ENCODE measurements around the gene AXIN2. TPM values are rescaled to one million over a fixed set of nuclear protein-coding genes. Genes with fewer than 3 reads are reported as not detected.

The AXIN2 gene
- polyA plus RNA-seq, 3 donors, result 0.10 TPM; not detected in 2

- DNase-seq, result no peak
- H3K9me3 ChIP-seq (replicated peaks in 1 of 2; ENCODE audit: control insufficient read depth in 1 of 2, insufficient read depth in 1 of 2, low read length in 2 of 2), result no peaks in the 10 kb centered on the region
- no peaks in the 10 kb centered on the region for H4K20me1 ChIP-seq (ENCODE audit: insufficient read depth, low read length)
- H3K4me3 Mint-ChIP-seq, result no peak overlapping the region
- H3K27me3 ChIP-seq (ENCODE audit: control insufficient read depth in 2 of 2, insufficient read depth in 2 of 2, low read length in 2 of 2), result peaks cover 2 to 16% of the 10 kb centered on the region in 2 donors
- TF ChIP-seq CTCF (IDR thresholded peaks at IDR 0.05), result no peak
- peaks cover 11 to 53% (median 37%) of the 10 kb centered on the region in 3 donors for H3K27me3 Mint-ChIP-seq (ENCODE audit: low read depth in 3 of 3)
- H3K27ac ChIP-seq (ENCODE audit: low read depth in 1 of 2, low read length in 2 of 2), result no peak overlapping the region
- H3K9me3 Mint-ChIP-seq, result peaks cover 0 to 5% (median 0%) of the 10 kb centered on the region in 7 donors
- H3K4me2 ChIP-seq (replicated peaks; ENCODE audit: extremely low read depth, low read length, poor library complexity, severe bottlenecking), result no peak overlapping the region
- H3K4me1 Mint-ChIP-seq, result no peaks in the 10 kb centered on the region
- H2AFZ ChIP-seq (ENCODE audit: insufficient read depth, low read depth, low read length, poor library complexity, severe bottlenecking), result no peak overlapping the region
- no peak overlapping the region for H3K9ac ChIP-seq (ENCODE audit: insufficient read depth, low read length, poor library complexity, severe bottlenecking)
- no peak overlapping the region for H3K27ac Mint-ChIP-seq
- H3K4me3 ChIP-seq (replicated peaks in 1 of 3; ENCODE audit: low read depth in 2 of 3, low read length in 3 of 3), result no peak overlapping the region
- no peaks in the 10 kb centered on the region for H3K36me3 Mint-ChIP-seq
- no peaks in the 10 kb centered on the region for H3K4me1 ChIP-seq (ENCODE audit: control insufficient read depth in 1 of 2, insufficient read depth in 2 of 2, low read length in 2 of 2)
- H3K36me3 ChIP-seq (replicated peaks in 1 of 2; ENCODE audit: control insufficient read depth in 1 of 2, insufficient read depth in 2 of 2, low read length in 2 of 2), result no peaks in the 10 kb centered on the region
- no peaks in the 10 kb centered on the region for H3K79me2 ChIP-seq (ENCODE audit: insufficient read depth, low read length)
- intact Hi-C loops (cut with micrococcal nuclease), result no loop called here
- 90% methylated on average over 7 of the region's 12 CpGs for WGBS (ENCODE audit: insufficient coverage)
Measured at GRCh38 chr17:65567566-65567965, 6.1 kb upstream of the AXIN2 start.

GRCh38 chr17:65565559-65565958 lies 4.1 kb upstream of the AXIN2 start:
- Histone ChIP-seq H3K79me2 (ENCODE audit: insufficient read depth, low read length) (no peaks in the 10 kb centered on the region), H2AFZ (ENCODE audit: insufficient read depth, low read depth, low read length, poor library complexity, severe bottlenecking) (no peak overlapping the region), H3K4me3 (replicated peaks in 1 of 3; ENCODE audit: low read depth in 2 of 3, low read length in 3 of 3) (no peak overlapping the region), H3K4me1 (ENCODE audit: control insufficient read depth in 1 of 2, insufficient read depth in 2 of 2, low read length in 2 of 2) (peaks cover 3 to 7% of the 10 kb centered on the region in 2 donors), H3K27me3 (ENCODE audit: control insufficient read depth in 2 of 2, insufficient read depth in 2 of 2, low read length in 2 of 2) (peaks cover 11 to 27% of the 10 kb centered on the region in 2 donors), H3K27ac (ENCODE audit: low read depth in 1 of 2, low read length in 2 of 2) (no peak overlapping the region), H4K20me1 (ENCODE audit: insufficient read depth, low read length) (no peaks in the 10 kb centered on the region), H3K4me2 (replicated peaks; ENCODE audit: extremely low read depth, low read length, poor library complexity, severe bottlenecking) (no peak overlapping the region), H3K9ac (ENCODE audit: insufficient read depth, low read length, poor library complexity, severe bottlenecking) (no peak overlapping the region), H3K9me3 (replicated peaks in 1 of 2; ENCODE audit: control insufficient read depth in 1 of 2, insufficient read depth in 1 of 2, low read length in 2 of 2) (peaks cover 0 to 8% of the 10 kb centered on the region in 2 donors), H3K36me3 (replicated peaks in 1 of 2; ENCODE audit: control insufficient read depth in 1 of 2, insufficient read depth in 2 of 2, low read length in 2 of 2) (no peaks in the 10 kb centered on the region)
- Mint-ChIP-seq H3K27ac (no peak overlapping the region), H3K36me3 (no peaks in the 10 kb centered on the region), H3K9me3 (peaks cover 0 to 8% (median 5%) of the 10 kb centered on the region in 7 donors), H3K4me1 (peaks cover 4% of the 10 kb centered on the region), H3K4me3 (no peak overlapping the region), H3K27me3 (ENCODE audit: low read depth in 3 of 3) (peaks cover 20 to 55% (median 41%) of the 10 kb centered on the region in 3 donors)
- TF ChIP-seq CTCF (IDR thresholded peaks at IDR 0.05), result no peak
- no CpG with 5 or more reads among the region's 4 CpGs for WGBS (ENCODE audit: insufficient coverage)
- intact Hi-C loops (cut with micrococcal nuclease), result no loop called here
- no peak for DNase-seq
